ENCODE measurements around the gene FAM76B. TPM values are rescaled to one million over a fixed set of nuclear protein-coding genes. Genes with fewer than 3 reads are reported as not detected.

FAM76B gene
- total and polyA plus RNA-seq, 12 donors: 1.4 to 43.4 (median 17.6) TPM

DNA sequence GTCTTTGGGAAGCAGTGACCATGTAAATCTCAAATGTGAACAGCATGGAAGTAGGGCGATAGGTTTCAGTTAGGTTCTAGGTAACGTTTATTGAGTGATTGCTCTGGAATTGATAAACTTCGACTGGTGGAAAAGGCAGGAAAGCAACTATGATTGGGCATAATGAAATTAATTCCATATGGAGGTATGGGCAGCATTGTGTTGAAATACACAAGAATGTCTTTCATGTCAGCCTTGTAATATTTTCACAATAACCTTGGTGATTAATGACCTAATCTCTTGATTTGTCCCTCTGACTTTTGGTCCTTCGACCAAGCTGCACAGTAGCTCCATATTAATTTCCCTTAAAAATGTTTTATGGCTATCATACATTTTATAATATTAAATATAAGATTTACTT is 3.5 kb upstream of the FAM76B start:
- no peaks in the 10 kb centered on the region for H3K9me3 ChIP-seq (replicated peaks in 1 of 3)
- TF ChIP-seq, protein P1, sequence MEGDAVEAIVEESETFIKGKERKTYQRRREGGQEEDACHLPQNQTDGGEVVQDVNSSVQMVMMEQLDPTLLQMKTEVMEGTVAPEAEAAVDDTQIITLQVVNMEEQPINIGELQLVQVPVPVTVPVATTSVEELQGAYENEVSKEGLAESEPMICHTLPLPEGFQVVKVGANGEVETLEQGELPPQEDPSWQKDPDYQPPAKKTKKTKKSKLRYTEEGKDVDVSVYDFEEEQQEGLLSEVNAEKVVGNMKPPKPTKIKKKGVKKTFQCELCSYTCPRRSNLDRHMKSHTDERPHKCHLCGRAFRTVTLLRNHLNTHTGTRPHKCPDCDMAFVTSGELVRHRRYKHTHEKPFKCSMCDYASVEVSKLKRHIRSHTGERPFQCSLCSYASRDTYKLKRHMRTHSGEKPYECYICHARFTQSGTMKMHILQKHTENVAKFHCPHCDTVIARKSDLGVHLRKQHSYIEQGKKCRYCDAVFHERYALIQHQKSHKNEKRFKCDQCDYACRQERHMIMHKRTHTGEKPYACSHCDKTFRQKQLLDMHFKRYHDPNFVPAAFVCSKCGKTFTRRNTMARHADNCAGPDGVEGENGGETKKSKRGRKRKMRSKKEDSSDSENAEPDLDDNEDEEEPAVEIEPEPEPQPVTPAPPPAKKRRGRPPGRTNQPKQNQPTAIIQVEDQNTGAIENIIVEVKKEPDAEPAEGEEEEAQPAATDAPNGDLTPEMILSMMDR (IDR thresholded peaks at IDR 0.05): no peak
- no peak for TF ChIP-seq POLR2A (IDR thresholded peaks at IDR 0.05)
- no peak overlapping the region for H3K4me3 ChIP-seq
- no peak for DNase-seq
- H3K27ac ChIP-seq: no peak overlapping the region
- peaks cover 9 to 21% of the 10 kb centered on the region in 2 donors for H3K4me1 ChIP-seq (replicated peaks in 1 of 2)
- intact Hi-C loops (cut with DNase I): no loop called here
- no peaks in the 10 kb centered on the region for H3K36me3 ChIP-seq (replicated peaks in 1 of 2)
- 82 to 86% (median 84%) methylated on average over 4 of the region's 4 CpGs for WGBS, 4 donors
- H3K27me3 ChIP-seq: no peaks in the 10 kb centered on the region

DNA sequence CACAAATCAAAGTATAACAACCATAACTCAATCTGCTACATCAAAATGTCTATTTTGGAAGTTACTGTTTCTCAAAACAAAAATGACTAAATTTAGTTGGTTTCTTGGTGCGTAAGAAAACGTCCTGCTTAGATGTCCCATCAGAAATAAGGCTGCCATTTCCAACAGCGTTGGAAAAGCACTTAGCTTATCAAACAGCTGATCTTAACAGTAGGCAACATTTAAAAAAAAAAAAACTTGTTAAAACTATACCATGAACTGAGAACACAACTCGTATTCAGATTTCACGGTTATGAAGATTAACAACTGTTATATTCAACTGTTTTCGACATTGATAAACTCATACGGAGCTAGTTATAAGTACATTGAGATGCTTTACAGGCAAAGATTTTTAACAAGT is 3.1 kb upstream of the FAM76B start:
- H3K4me1 ChIP-seq (replicated peaks in 1 of 2): peaks cover 9 to 25% of the 10 kb centered on the region in 2 donors
- H3K36me3 ChIP-seq (replicated peaks in 1 of 2): no peaks in the 10 kb centered on the region
- no peak overlapping the region for H3K4me3 ChIP-seq
- TF ChIP-seq, protein P1 (IDR thresholded peaks at IDR 0.05): no peak
- no peak for TF ChIP-seq POLR2A (IDR thresholded peaks at IDR 0.05)
- 89 to 94% (median 93%) methylated on average over 7 of the region's 7 CpGs for WGBS, 4 donors
- intact Hi-C loops (cut with DNase I): no loop called here
- no peak for DNase-seq
- no peaks in the 10 kb centered on the region for H3K9me3 ChIP-seq (replicated peaks in 1 of 3)
- H3K27me3 ChIP-seq: no peaks in the 10 kb centered on the region
- no peak overlapping the region for H3K27ac ChIP-seq

DNA sequence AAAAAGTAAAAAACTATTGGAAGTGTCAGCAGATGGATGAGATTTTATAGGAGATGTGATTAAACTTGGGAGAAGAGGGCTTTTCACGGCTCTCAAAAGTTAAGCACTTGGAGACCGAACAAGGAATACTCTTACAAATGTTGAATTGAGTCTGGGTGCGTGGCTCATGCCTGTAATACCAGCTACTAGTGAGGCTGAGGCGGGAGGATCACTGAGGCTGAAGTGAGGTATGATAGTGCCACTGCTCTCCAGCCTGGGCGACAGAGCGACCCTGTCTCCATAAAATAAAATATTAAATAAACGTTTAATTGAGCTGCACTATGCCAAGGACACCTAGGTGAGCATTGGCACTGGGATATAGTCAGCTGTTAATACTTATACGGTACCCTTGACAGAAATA is 2.6 kb upstream of the FAM76B start:
- H3K27me3 ChIP-seq: no peaks in the 10 kb centered on the region
- H3K36me3 ChIP-seq (replicated peaks in 1 of 2): peaks cover 0 to 4% of the 10 kb centered on the region in 2 donors
- peaks cover 9 to 27% of the 10 kb centered on the region in 2 donors for H3K4me1 ChIP-seq (replicated peaks in 1 of 2)
- no peak for TF ChIP-seq POLR2A (IDR thresholded peaks at IDR 0.05)
- TF ChIP-seq, protein P1 (IDR thresholded peaks at IDR 0.05): no peak
- no peak overlapping the region for H3K27ac ChIP-seq
- no peaks in the 10 kb centered on the region for H3K9me3 ChIP-seq (replicated peaks in 1 of 3)
- 83 to 91% (median 85%) methylated on average over 8 of the region's 8 CpGs for WGBS, 4 donors
- DNase-seq: no peak
- no peak overlapping the region for H3K4me3 ChIP-seq
- intact Hi-C loops (cut with DNase I): no loop called here

DNA sequence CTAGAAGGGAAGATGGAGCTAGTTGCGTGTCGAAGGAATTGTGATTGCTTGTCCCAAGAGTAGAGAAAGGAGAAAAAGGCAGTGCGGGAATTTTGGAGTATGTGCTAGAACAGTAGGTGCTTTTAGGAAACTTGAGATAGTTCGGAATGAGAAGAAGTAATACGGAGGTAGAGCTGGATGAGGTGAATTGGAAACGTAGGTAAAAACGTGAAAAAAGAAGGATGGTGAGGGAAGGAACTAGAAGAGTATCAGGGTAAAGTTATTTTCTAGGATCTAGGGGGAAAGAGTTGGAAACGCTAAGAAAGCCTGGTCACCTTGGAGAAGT is 2.1 kb upstream of the FAM76B start:
- no peaks in the 10 kb centered on the region for H3K27me3 ChIP-seq
- H3K27ac ChIP-seq: no peak overlapping the region
- DNase-seq: no peak
- intact Hi-C loops (cut with DNase I): no loop called here
- peaks cover 9 to 27% of the 10 kb centered on the region in 2 donors for H3K4me1 ChIP-seq (replicated peaks in 1 of 2)
- H3K9me3 ChIP-seq (replicated peaks in 1 of 3): no peaks in the 10 kb centered on the region
- TF ChIP-seq, protein P1 (IDR thresholded peaks at IDR 0.05): no peak
- no peak for TF ChIP-seq POLR2A (IDR thresholded peaks at IDR 0.05)
- H3K36me3 ChIP-seq (replicated peaks in 1 of 2): peaks cover 0 to 9% of the 10 kb centered on the region in 2 donors
- 46 to 57% (median 54%) methylated on average over 8 of the region's 8 CpGs for WGBS, 4 donors
- H3K4me3 ChIP-seq: peak overlapping the region in 1 of 4 donors; percentile 94
